Aorta (tissue), 5 donors: Measurements from ENCODE around the gene PRRT1. TPM values are rescaled to one million over a fixed set of nuclear protein-coding genes. Genes with fewer than 3 reads are reported as not detected.
"Not testable (repeated sequence)": the region's sequence is repeated elsewhere in the genome, so short reads cannot be mapped to it uniquely, and the experiment has no call there.

Source experiments
- ATAC-seq: fragments of 200-7000 bp; cut with Tn5 transposase; one replicate; pipeline ENCODE4 v1.9.1; 2022; ENCODE audit warnings: moderate library complexity; ENCODE audit not compliant: low FRiP score
- DNase-seq, 2 donors: peaks; one replicate each; pipeline ENCODE4 v3.0.0-alpha.2; 2020
- H3K27ac ChIP-seq, 2 donors: one replicate each; pipeline ENCODE4 v1.5.1; 2013; ENCODE audit warnings: low read length in 2 of 2, mild to moderate bottlenecking in 2 of 2, moderate library complexity in 2 of 2, control low read depth in 1 of 2, inconsistent platforms in 1 of 2, low read depth in 1 of 2
- H3K27me3 ChIP-seq, 2 donors: one replicate each; pipeline ENCODE4 v1.6.1; 2013; ENCODE audit warnings: control low read depth in 1 of 2, low read length in 1 of 2, mild to moderate bottlenecking in 1 of 2, moderate library complexity in 1 of 2; ENCODE audit not compliant: insufficient read depth in 2 of 2, control insufficient read depth in 1 of 2
- H3K36me3 ChIP-seq, 2 donors: one replicate each; pipeline ENCODE4 v1.6.1; 2013; ENCODE audit warnings: control low read depth in 1 of 2, low read length in 1 of 2, mild to moderate bottlenecking in 1 of 2; ENCODE audit not compliant: insufficient read depth in 2 of 2, control insufficient read depth in 1 of 2
- H3K4me1 ChIP-seq, 2 donors: one replicate each; pipeline ENCODE4 v1.6.1; 2013; ENCODE audit warnings: low read length in 2 of 2, control low read depth in 1 of 2, mild to moderate bottlenecking in 1 of 2, moderate library complexity in 1 of 2; ENCODE audit not compliant: insufficient read depth in 2 of 2, control insufficient read depth in 1 of 2
- H3K4me3 ChIP-seq, 2 donors: one replicate each; pipeline ENCODE4 v1.5.1; 2013; ENCODE audit warnings: low read length in 2 of 2, control low read depth in 1 of 2, mild to moderate bottlenecking in 1 of 2
- H3K9me3 ChIP-seq: one replicate; pipeline ENCODE4 v1.6.1; 2013; ENCODE audit warnings: mild to moderate bottlenecking, low read length; ENCODE audit not compliant: control insufficient read depth
- WGBS, 2 donors: extraction: QIAGEN DNeasy Blood & Tissue Kit; methylation state at CpG; one replicate each; pipeline ENCODE4 v1.1.7; 2013; 5-methylcytosine and 5-hydroxymethylcytosine counted together
- intact Hi-C, 2 donors: fragments of 100-400 bp; cut with DNase I; formaldehyde crosslinking; loops; one replicate each; pipeline versions ENCODE4 v1.14.2 to v1.15.0; 2022
- polyA plus RNA-seq, 2 donors: library from polyadenylated mRNA; stranded (reverse); fragments of 200-250 nt; gene quantifications; one replicate each; pipeline ENCODE4 v1.2.3, GENCODE V29; 2013
- total RNA-seq, 2 donors: library from RNA; stranded (reverse); fragmentation: NEBNext Ultra II Directional; extraction: Animal tissue kit (Norgen Biotek cat#: 25700); gene quantifications; one replicate each; pipeline ENCODE4 v1.2.1, GENCODE V29; 2021
- donor health status: healthy with polysubstance abuse.
- donor health status: Bipolar disorder and iron deficiency.
- donor health status: DM: no; HTN: no; CAD: no.
- donor health status: DM: no; HTN: no; CAD: no.
- donor health status: DM: yes; HTN: yes; CAD: no.

The PRRT1 gene
- total and polyA plus RNA-seq, 4 donors = 3.6 to 12.5 (median 5.8) TPM

DNA sequence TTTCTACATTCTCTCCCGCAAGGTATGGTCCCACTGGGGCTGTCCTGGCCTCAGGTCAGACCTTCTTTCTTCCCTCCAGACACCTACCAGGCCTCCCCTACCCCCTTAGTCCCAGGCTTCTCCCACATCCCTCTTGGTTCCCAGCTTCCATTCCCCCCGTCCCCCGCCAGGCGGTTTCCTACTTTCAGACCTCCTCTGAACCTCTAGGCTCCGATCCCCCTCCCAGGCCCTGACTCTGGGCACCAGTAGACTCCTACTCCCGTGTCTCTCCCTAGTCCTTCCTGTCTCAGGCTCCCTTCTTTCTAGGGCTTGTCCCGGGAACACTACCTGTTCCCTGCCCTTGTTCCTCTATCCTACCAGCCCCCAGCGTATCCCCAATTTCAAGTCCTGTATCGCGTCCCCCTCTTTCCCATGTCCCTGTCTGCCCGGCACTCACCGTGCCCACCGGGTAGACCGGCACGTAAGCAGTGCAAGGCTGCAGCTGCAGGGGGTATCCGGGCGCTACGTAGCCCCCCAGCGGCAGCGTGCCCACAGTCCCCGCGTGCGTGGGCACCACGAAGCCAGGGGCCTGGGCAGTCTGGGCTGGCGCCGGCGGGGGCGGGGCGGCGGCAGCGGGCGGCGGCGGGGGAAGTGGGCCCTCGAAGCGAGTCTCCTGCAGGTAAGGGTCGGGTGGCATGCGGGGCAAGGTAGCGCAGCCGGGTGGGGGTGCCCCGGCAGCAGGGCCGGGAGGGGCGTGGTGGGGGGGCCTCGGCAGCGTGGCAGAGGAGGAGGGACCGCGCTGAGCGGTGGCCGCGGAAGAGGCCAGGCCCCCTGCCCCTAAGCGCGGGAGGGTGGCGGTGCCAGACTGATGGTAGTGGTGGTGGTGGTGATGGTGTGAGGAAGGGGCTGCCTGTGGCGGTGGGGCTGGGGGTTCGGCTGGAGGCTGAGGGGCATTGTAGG is 1.5 kb downstream of the PRRT1 start:
- no peak overlapping the region for H3K4me3 ChIP-seq
- no peak overlapping the region for H3K27ac ChIP-seq
- DNase-seq (peak in 1 of 2 donors; percentile 35), ATAC-seq (no peak)
- no peaks in the 10 kb centered on the region for H3K9me3 ChIP-seq
- H3K36me3 ChIP-seq = no peaks in the 10 kb centered on the region
- H3K27me3 ChIP-seq = no peaks in the 10 kb centered on the region
- intact Hi-C loops = no loop called here
- H3K4me1 ChIP-seq = peaks cover 0 to 3% of the 10 kb centered on the region in 2 donors
- WGBS, 2 donors = 50 to 55% methylated on average over 51 to 55 of the region's 55 CpGs

DNA sequence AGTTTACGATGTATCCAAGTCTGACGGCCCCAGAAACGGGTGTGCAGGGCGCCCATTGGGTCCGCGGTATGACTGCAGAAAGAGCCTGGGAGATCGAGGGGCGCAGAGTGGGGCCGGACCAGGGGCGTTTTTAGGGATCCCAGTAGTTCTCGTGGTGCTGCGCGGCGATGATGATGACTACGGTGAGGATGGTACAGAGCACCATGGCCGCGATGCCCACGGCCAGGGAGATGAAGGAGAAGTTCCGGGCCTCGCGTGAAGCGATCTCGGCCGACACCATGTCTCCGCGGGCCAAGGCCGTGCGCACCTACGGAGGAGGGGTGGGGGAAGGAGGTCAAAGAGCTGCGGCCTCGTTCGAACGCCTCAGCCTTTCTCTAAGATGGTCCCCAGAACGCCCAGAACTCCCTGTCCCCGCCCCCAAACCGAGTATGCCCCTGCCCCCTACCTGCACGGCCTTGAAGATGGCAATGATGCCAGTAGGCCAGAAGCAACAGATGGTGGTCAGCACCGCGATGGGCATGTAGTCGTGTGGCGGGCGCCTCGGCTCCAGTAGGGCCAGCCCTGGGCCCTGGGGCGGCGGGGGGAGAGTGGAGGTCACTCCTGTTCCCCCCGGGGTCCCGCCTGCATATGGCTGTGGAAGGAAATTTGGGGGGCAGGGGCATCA is 2.5 kb downstream of the PRRT1 start:
- WGBS, 2 donors = 75 to 80% methylated on average over 47 of the region's 47 CpGs
- ATAC-seq (no peak), DNase-seq (peak; percentile 33 to 73)
- intact Hi-C loops = no loop called here
- H3K4me1 ChIP-seq = no peaks in the 10 kb centered on the region
- no peak overlapping the region for H3K27ac ChIP-seq
- no peaks in the 10 kb centered on the region for H3K9me3 ChIP-seq
- H3K27me3 ChIP-seq = no peaks in the 10 kb centered on the region
- H3K4me3 ChIP-seq = no peak overlapping the region
- no peaks in the 10 kb centered on the region for H3K36me3 ChIP-seq

DNA sequence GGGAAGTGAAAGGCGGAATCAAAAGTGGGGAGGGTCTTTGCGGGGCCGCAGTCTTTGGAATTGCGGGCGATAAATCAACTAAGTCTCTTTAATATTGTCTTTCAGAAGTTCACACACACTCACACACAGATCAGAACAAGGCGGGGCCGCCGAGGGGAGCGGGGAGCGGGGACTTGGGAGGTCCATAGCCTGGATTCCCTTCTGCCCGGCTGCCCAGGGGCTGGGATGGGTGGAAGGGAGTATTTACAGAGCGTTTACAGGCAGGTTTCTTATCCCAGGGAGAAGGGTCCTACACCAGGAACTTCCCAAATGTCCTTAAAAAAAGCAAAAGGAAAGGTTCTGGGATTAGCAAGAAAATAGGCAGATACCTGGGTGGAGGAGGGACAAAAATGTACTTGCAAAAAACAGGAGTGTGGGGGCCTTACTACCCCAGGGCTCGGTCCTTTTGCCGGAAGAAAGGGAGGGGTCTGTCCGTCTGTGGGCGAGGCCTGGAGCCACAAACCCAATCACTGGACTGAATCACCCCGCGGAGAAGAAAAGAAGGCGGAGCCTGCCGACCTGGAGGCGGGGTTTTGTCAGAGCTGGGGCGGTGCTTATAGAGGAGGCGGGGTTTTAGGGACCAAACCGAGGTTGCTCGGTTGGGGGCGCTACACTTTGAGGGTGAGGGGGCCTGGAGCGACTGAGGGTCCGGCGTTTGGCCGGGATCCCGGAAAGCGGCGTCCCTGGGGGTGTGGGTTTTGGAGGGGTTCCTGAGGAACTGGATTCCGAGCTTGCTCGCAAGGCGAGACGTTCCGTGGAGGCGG is 3.2 kb downstream of the PRRT1 start:
- intact Hi-C loops = no loop called here
- peak; percentile 82 to 89 for DNase-seq
- Histone ChIP-seq H3K9me3 (no peaks in the 10 kb centered on the region), H3K27me3 (no peaks in the 10 kb centered on the region), H3K27ac (no peak overlapping the region), H3K4me3 (no peak overlapping the region), H3K36me3 (no peaks in the 10 kb centered on the region), H3K4me1 (no peaks in the 10 kb centered on the region)
- no peak for ATAC-seq
- WGBS, 2 donors = 61 to 63% methylated on average over 38 to 39 of the region's 39 CpGs

DNA sequence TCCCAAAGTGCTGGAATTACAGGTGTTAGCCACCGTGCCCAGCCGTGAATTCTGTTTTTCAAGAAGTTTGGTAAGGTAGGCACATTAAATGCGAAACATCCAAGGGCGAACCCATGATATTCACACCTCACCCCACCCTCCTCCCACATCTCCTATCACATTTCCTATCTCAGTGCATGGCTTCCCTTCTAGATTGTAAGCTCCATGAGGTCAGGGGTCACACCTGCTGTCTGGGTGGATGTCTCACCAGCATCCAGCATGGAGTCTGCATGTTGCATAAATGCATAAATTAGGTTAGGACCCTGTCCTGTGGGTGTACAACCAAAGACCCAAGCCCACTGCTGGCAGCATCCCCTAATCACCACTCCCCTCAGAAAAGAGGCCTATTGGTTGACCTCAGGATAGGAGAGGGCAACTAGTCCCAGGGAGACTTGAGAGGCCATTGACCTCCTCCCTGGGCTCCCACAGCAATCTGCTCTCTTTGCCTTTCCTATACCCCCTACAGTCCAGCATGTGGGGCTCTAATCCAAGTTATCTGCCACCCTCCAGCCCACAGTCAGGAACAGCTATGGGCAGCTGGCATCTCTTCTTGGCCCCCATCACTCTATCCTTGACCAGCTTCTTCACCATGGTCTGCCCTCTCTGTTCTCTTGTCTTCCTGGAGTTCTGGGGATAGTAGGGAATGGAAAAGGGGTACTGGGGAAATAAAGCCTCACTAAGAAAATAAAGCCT is 4.2 kb downstream of the PRRT1 start:
- WGBS, 2 donors = 90% methylated on average over 4 of the region's 4 CpGs
- H3K4me1 ChIP-seq = no peaks in the 10 kb centered on the region
- H3K36me3 ChIP-seq = no peaks in the 10 kb centered on the region
- no peaks in the 10 kb centered on the region for H3K9me3 ChIP-seq
- DNase-seq (peak; percentile 17 to 27), ATAC-seq (no peak)
- H3K4me3 ChIP-seq = no peak overlapping the region
- H3K27ac ChIP-seq = no peak overlapping the region
- H3K27me3 ChIP-seq = no peaks in the 10 kb centered on the region
- intact Hi-C loops = no loop called here

GRCh38 chr6:32146687-32147086 is 5.1 kb downstream of the PRRT1 start:
- H3K4me1 ChIP-seq = no peaks in the 10 kb centered on the region
- H3K9me3 ChIP-seq = no peaks in the 10 kb centered on the region

GRCh38 chr6:32146287-32146686 is 5.5 kb downstream of the PRRT1 start:
- no peaks in the 10 kb centered on the region for H3K9me3 ChIP-seq
- intact Hi-C loops = no loop called here
- ATAC-seq = no peak
- no peak overlapping the region for H3K4me3 ChIP-seq
- H3K4me1 ChIP-seq = no peaks in the 10 kb centered on the region
- DNase-seq = no peak
- H3K27me3 ChIP-seq = no peaks in the 10 kb centered on the region
- WGBS, 2 donors = 61% methylated on average over 1 of the region's 1 CpG
- no peaks in the 10 kb centered on the region for H3K36me3 ChIP-seq
- H3K27ac ChIP-seq = no peak overlapping the region

More at GRCh38 chr6:32146687-32147086, 5.1 kb downstream of the PRRT1 start:
- Histone ChIP-seq H3K27me3 (no peaks in the 10 kb centered on the region), H3K27ac (no peak overlapping the region), H3K4me3 (no peak overlapping the region), H3K36me3 (no peaks in the 10 kb centered on the region)
- DNase-seq = no peak
- WGBS, 2 donors = 27 to 34% methylated on average over 4 of the region's 4 CpGs
- intact Hi-C loops = no loop called here
- no peak for ATAC-seq

DNA sequence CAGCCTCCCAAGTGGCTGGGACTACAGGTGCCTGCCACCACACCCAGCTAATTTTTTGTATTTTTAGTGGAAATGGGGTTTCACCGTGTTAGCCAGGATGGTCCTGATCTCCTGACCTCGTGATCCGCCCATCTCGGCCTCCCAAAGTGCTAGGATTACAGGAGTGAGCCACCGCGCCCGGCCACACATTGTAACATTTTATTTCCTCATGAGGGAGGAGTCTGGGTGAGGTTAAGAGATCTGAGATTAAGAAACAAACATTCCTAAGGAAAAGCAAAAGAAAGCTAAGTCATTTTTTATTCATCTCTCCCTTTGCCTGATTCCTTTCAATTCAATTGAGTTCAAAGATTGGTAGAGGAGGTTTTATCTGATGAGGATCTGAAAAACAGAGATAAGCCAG is 7.5 kb downstream of the PRRT1 start:
- H3K4me1 ChIP-seq, intact Hi-C loops, H3K9me3 ChIP-seq, H3K27ac ChIP-seq, H3K36me3 ChIP-seq, H3K27me3 ChIP-seq, H3K4me3 ChIP-seq, ATAC-seq: not testable (repeated sequence)
- 80 to 85% methylated on average over 7 of the region's 7 CpGs for WGBS, 2 donors
- peak in 1 of 2 donors; percentile 4 for DNase-seq

GRCh38 chr6:32140420-32141046 is 11.2 kb downstream of the PRRT1 start:
- WGBS, 2 donors = 48 to 59% methylated on average over 5 of the region's 5 CpGs
- no peak for ATAC-seq

More at GRCh38 chr6:32140420-32141046, 11.2 kb downstream of the PRRT1 start:
- no peak for DNase-seq
- H3K27ac ChIP-seq = no peak overlapping the region
- no peak overlapping the region for H3K4me3 ChIP-seq
- H3K27me3 ChIP-seq = no peaks in the 10 kb centered on the region
- no peaks in the 10 kb centered on the region for H3K4me1 ChIP-seq
- no peaks in the 10 kb centered on the region for H3K36me3 ChIP-seq
- intact Hi-C loops = no loop called here
- no peaks in the 10 kb centered on the region for H3K9me3 ChIP-seq
